NB4 (cell line): ENCODE results near the gene NACC2.
A peak's percentile ranks its signal among the peaks of the same experiment; 100 is the strongest.

ENCODE experiments used
- POLR2A ChIP-seq: IDR thresholded peaks from 2 replicates; pipeline ENCODE4 v1.6.1; 2011; ENCODE audit warnings: mild to moderate bottlenecking; ENCODE audit not compliant: insufficient read length; ENCODE audit errors: extremely low read depth
- TF ChIP-seq, protein P1 (sequence below): IDR thresholded peaks from one replicate; pipeline ENCODE4 v1.5.1; 2012; ENCODE audit warnings: low read depth, low read length
- TF ChIP-seq, protein P2 (sequence below): IDR thresholded peaks from 2 replicates; pipeline ENCODE4 v1.6.1; 2011; ENCODE audit warnings: low read depth, low read length

DNA sequence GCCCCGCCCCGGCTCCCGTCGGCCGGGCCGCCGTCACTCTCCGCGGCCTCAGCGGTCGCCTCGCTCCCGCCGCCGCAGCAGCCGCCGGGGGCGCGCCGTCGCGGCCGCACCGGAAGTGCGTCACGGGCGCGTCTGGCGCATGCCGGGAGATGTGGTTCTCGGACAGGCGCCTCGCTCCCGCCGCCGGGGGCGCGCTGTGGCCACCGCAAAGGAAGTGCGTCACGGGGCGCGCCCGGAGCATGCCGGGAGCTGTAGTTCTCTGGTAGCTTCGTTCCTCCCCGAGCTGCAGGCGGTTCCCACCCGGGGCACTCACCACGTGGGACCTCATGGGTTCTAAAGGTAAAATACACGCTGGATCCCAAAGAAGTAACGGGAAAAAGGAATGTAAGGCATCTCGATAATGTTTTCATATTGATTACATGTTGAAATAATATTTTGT, 133.8 kb downstream of the NACC2 start, which contains the start of gene UBAC1:
- TF ChIP-seq, protein P1, sequence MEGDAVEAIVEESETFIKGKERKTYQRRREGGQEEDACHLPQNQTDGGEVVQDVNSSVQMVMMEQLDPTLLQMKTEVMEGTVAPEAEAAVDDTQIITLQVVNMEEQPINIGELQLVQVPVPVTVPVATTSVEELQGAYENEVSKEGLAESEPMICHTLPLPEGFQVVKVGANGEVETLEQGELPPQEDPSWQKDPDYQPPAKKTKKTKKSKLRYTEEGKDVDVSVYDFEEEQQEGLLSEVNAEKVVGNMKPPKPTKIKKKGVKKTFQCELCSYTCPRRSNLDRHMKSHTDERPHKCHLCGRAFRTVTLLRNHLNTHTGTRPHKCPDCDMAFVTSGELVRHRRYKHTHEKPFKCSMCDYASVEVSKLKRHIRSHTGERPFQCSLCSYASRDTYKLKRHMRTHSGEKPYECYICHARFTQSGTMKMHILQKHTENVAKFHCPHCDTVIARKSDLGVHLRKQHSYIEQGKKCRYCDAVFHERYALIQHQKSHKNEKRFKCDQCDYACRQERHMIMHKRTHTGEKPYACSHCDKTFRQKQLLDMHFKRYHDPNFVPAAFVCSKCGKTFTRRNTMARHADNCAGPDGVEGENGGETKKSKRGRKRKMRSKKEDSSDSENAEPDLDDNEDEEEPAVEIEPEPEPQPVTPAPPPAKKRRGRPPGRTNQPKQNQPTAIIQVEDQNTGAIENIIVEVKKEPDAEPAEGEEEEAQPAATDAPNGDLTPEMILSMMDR = no peak
- peak; percentile 36 for TF ChIP-seq POLR2A
- TF ChIP-seq, protein P2, sequence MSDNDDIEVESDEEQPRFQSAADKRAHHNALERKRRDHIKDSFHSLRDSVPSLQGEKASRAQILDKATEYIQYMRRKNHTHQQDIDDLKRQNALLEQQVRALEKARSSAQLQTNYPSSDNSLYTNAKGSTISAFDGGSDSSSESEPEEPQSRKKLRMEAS = peak; percentile 92
